Forelimb muscle (tissue), 1 donor: ENCODE measurements around the gene PRRG2. TPM values are rescaled to one million over a fixed set of nuclear protein-coding genes. Genes with fewer than 3 reads are reported as not detected.

ENCODE experiments used
- DNase-seq: peaks from one replicate; pipeline ENCODE4 v3.0.0-alpha.2; 2013; ENCODE audit warnings: low read depth
- polyA plus RNA-seq: library from polyadenylated mRNA; unstranded; fragments of 120-200 nt; gene quantifications from one replicate; pipeline ENCODE4 v1.2.1, GENCODE V29; 2013; ENCODE audit not compliant: insufficient read length

The PRRG2 gene
- polyA plus RNA-seq, 1 donor, result 0.42 TPM

- no peak for DNase-seq
These were observed 8.4 kb downstream of the PRRG2 start for GRCh38 chr19:49589502-49589905.

GRCh38 chr19:49590071-49590970, 9.2 kb downstream of the PRRG2 start:
- DNase-seq, result peak; percentile 66

- no peak for DNase-seq
These were observed 10.0 kb downstream of the PRRG2 start, which contains the start of gene PRR12 for GRCh38 chr19:49590971-49591730. PRR12 (plus strand) TSS chr19:49591182; CDS start chr19:49591655, 473 bp downstream.

GRCh38 chr19:49591731-49592485, 10.8 kb downstream of the PRRG2 start:
- DNase-seq, result no peak

GRCh38 chr19:49592486-49593232, 11.5 kb downstream of the PRRG2 start:
- no peak for DNase-seq

- peak; percentile 58 for DNase-seq
These were observed 12.4 kb downstream of the PRRG2 start for GRCh38 chr19:49593233-49594113.

- DNase-seq, result no peak
These were observed 13.3 kb downstream of the PRRG2 start for GRCh38 chr19:49594157-49594992.

- DNase-seq, result no peak
These were observed 14.1 kb downstream of the PRRG2 start for GRCh38 chr19:49594993-49595818.

GRCh38 chr19:49595819-49596404, 14.8 kb downstream of the PRRG2 start:
- DNase-seq, result no peak

GRCh38 chr19:49596407-49596806, 15.3 kb downstream of the PRRG2 start:
- DNase-seq, result no peak

GRCh38 chr19:49596954-49597702, 16.0 kb downstream of the PRRG2 start:
- DNase-seq, result no peak

- no peak for DNase-seq
These were observed 16.5 kb downstream of the PRRG2 start for GRCh38 chr19:49597703-49597974.

- no peak for DNase-seq
These were observed 18.5 kb downstream of the PRRG2 start for GRCh38 chr19:49599378-49600295.

GRCh38 chr19:49601482-49602038, 20.4 kb downstream of the PRRG2 start:
- no peak for DNase-seq

GRCh38 chr19:49602806-49603205, 21.7 kb downstream of the PRRG2 start:
- DNase-seq, result no peak

GRCh38 chr19:49605605-49606004, 24.5 kb downstream of the PRRG2 start:
- DNase-seq, result no peak
